ENCODE data around the gene ALDH1L2. TPM values are rescaled to one million over a fixed set of nuclear protein-coding genes. Genes with fewer than 3 reads are reported as not detected.
A peak's percentile ranks its signal among the peaks of the same experiment; 100 is the strongest.

ALDH1L2 gene
- total RNA-seq, 1 experiment from 2014 or later: 0.68 TPM

GRCh38 chr12:105076098-105076497 lies 8.2 kb downstream of the ALDH1L2 start:
- Histone ChIP-seq H3K36me3 (no peaks in the 10 kb centered on the region), H3K27me3 (replicated peaks) (0 out of 2 replicates have a peak, but pooled peaks cover 2% of the 10 kb centered on the region), H3K27ac (no peak overlapping the region), H3K9me3 (replicated peaks) (no peaks in the 10 kb centered on the region), H3K4me1 (replicated peaks) (no peaks in the 10 kb centered on the region), H3K4me3 (no peak overlapping the region)
- no peak for DNase-seq (ENCODE audit: low read depth in 1 of 2, low spot score in 2 of 2)

GRCh38 chr12:105072888-105073488 lies 11.3 kb downstream of the ALDH1L2 start:
- no peaks in the 10 kb centered on the region for H3K4me1 ChIP-seq (replicated peaks)
- H3K9me3 ChIP-seq (replicated peaks): no peaks in the 10 kb centered on the region
- no peaks in the 10 kb centered on the region for H3K27me3 ChIP-seq (replicated peaks)
- H3K4me3 ChIP-seq: no peak overlapping the region
- no peak overlapping the region for H3K27ac ChIP-seq
- DNase-seq (ENCODE audit: low read depth in 1 of 2, low spot score in 2 of 2): no peak
- no peaks in the 10 kb centered on the region for H3K36me3 ChIP-seq

DNA sequence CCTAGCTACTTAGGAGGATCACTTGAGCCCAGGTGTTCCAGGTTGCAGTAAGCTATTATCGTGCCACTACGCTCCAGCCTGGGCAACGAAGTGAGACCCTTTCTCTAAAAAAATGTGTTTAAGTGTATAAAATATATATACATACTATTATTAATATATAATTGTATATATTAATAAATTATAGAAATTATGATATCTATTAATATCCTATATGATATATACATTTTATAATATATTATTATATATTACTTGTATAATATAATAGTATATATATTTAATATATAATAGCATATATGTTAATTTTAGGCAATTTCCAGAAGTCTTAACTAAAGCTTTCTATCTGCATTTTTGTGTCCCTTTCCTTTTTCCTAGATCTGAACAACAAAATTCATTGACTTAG lies 12.3 kb downstream of the ALDH1L2 start:
- Histone ChIP-seq H3K9me3 (replicated peaks) (no peaks in the 10 kb centered on the region), H3K27me3 (replicated peaks) (no peaks in the 10 kb centered on the region), H3K4me1 (replicated peaks) (no peaks in the 10 kb centered on the region), H3K36me3 (no peaks in the 10 kb centered on the region), H3K4me3 (no peak overlapping the region), H3K27ac (no peak overlapping the region)
- DNase-seq (ENCODE audit: low read depth in 1 of 2, low spot score in 2 of 2): no peak

DNA sequence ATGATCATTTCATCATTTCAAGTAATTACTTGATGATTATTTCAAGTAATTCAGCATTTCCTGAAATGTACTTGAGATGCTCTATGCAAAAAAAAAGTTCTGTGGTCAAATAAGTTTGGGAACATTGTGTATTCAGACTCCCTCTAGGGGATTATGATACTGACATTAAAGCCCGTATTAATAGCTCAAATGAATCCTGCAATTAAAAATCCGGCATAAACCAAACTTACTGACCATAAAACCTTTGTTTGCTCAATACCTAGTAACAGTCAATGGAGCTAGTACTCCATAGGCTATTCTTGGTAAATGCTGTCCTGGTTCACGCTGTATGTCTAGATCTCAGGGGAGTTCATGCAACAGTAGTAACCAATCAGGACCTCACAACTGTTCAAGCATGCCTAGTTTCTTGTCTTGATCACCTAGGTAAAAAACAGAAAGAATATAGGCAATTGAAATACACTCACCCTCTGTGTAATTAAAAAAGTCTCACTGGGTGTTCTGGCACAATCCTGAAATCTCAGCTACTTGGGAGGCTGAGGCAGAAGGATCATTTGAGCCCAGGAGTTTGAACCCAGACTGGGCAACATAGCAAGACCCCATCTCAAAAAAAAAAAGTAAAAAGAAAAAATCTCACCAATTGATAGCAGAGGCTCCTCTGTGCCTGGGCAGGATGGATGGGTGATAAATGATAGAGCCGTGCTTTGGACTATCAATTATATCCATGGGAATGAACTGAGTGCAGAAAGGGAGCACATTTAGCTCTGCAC lies 14.1 kb downstream of the ALDH1L2 start:
- H3K4me1 ChIP-seq (replicated peaks): no peaks in the 10 kb centered on the region
- no peak overlapping the region for H3K4me3 ChIP-seq
- DNase-seq (ENCODE audit: low read depth in 1 of 2, low spot score in 2 of 2): no peak
- H3K27ac ChIP-seq: no peak overlapping the region
- no peaks in the 10 kb centered on the region for H3K36me3 ChIP-seq
- H3K9me3 ChIP-seq (replicated peaks): no peaks in the 10 kb centered on the region
- no peaks in the 10 kb centered on the region for H3K27me3 ChIP-seq (replicated peaks)

DNA sequence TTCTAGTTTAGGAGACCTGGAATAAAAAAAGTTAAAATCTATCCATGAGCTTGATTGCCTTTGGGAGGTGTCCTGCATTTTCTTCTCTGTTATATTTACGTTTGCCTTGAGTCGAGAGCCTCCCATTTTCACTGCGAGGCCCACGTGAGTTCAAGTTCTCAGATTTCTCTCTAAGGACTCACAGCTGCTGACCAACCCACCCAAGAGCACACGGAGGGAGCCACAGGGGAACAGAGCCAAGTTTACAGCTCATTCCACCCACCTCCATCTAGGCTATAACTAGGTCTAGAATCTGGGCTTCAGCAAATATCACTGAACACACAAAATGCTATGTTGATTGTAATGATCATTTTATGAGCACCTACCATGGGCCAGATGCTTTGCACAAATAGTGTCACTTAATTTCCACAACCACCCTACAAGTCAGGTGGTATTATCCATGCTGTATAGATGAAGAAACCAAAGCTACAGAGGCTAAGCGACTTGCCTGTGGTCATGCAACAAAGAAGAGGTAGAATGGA lies 16.7 kb downstream of the ALDH1L2 start:
- Histone ChIP-seq H3K4me1 (replicated peaks) (no peaks in the 10 kb centered on the region), H3K9me3 (replicated peaks) (no peaks in the 10 kb centered on the region), H3K27me3 (replicated peaks) (no peaks in the 10 kb centered on the region), H3K4me3 (no peak overlapping the region), H3K27ac (no peak overlapping the region), H3K36me3 (no peaks in the 10 kb centered on the region)
- no peak for DNase-seq (ENCODE audit: low read depth in 1 of 2, low spot score in 2 of 2)

DNA sequence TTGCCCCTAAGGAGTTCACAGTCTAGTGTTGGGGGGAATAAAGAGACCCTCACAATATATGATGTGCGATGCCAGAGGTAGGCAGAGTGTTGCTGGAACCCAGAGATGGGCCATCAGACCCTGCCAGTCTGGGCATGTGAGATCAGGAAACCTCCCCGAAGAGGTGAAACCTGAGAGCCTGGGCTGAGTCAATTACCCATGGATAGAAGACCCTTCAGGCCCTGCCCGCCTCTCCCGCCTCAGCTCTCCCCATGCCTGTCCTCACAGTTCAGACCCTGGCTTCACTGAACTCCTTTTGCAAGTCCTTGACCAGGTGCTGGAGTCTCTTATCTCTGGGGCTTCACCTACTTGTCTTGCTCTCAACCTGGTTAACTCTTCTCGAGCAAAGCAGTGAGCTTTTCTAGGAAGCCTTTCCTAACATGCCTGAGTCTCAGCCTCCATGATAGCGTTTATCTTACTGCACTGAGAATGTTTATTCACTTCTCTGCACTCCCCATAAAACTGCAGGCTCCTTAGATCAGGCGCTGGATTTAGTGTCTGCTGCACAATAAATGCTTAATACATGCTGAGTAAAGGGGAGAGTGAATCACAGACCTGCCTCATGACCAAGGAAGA lies 19.6 kb downstream of the ALDH1L2 start:
- no peaks in the 10 kb centered on the region for H3K9me3 ChIP-seq (replicated peaks)
- no peak overlapping the region for H3K4me3 ChIP-seq
- H3K27ac ChIP-seq: no peak overlapping the region
- H3K4me1 ChIP-seq (replicated peaks): no peaks in the 10 kb centered on the region
- H3K36me3 ChIP-seq: no peaks in the 10 kb centered on the region
- DNase-seq (ENCODE audit: low read depth in 1 of 2, low spot score in 2 of 2): no peak
- H3K27me3 ChIP-seq (replicated peaks): no peaks in the 10 kb centered on the region

GRCh38 chr12:105060715-105061378 lies 23.4 kb downstream of the ALDH1L2 start:
- Histone ChIP-seq H3K4me1 (replicated peaks) (no peaks in the 10 kb centered on the region), H3K36me3 (no peaks in the 10 kb centered on the region), H3K9me3 (replicated peaks) (no peaks in the 10 kb centered on the region), H3K27ac (no peak overlapping the region), H3K4me3 (no peak overlapping the region), H3K27me3 (replicated peaks) (no peaks in the 10 kb centered on the region)
- DNase-seq (ENCODE audit: low read depth in 1 of 2, low spot score in 2 of 2): no peak

GRCh38 chr12:105057174-105057573 lies 27.1 kb downstream of the ALDH1L2 start:
- no peak overlapping the region for H3K27ac ChIP-seq
- no peaks in the 10 kb centered on the region for H3K36me3 ChIP-seq
- H3K4me3 ChIP-seq: no peak overlapping the region
- no peaks in the 10 kb centered on the region for H3K4me1 ChIP-seq (replicated peaks)
- no peaks in the 10 kb centered on the region for H3K9me3 ChIP-seq (replicated peaks)
- no peaks in the 10 kb centered on the region for H3K27me3 ChIP-seq (replicated peaks)
- no peak for DNase-seq (ENCODE audit: low read depth in 1 of 2, low spot score in 2 of 2)

DNA sequence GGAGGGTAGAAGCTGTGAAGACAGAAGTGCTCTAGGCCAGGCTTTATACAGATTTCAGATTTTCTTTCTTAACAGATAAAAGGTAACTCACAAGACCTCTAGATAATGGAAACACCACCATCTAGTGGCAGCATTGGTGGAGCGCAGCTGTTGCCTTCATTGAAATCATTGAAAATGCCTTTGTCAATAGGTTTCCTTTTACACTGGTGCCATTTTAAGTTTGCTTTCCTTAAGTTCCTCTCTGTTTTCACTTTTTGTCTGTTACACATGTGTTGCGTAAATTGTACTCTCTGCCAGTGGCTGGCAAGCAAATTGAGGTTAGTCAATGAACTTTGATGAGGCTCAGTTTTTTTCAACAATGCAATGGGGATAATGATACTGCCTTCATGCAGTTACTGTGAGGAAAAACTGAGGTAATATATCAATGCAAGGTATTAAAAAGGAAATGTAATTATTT lies 31.1 kb downstream of the ALDH1L2 start:
- Histone ChIP-seq H3K27ac (no peak overlapping the region), H3K4me1 (replicated peaks) (no peaks in the 10 kb centered on the region), H3K4me3 (no peak overlapping the region), H3K36me3 (no peaks in the 10 kb centered on the region), H3K27me3 (replicated peaks) (no peaks in the 10 kb centered on the region), H3K9me3 (replicated peaks) (no peaks in the 10 kb centered on the region)
- DNase-seq (ENCODE audit: low read depth in 1 of 2, low spot score in 2 of 2): peak; percentile 47 to 51

- no peak overlapping the region for H3K27ac ChIP-seq
- DNase-seq (ENCODE audit: low read depth in 1 of 2, low spot score in 2 of 2): no peak
- H3K4me1 ChIP-seq (replicated peaks): no peaks in the 10 kb centered on the region
- no peaks in the 10 kb centered on the region for H3K9me3 ChIP-seq (replicated peaks)
- H3K27me3 ChIP-seq (replicated peaks): no peaks in the 10 kb centered on the region
- H3K4me3 ChIP-seq: no peak overlapping the region
- H3K36me3 ChIP-seq: no peaks in the 10 kb centered on the region
Measured at GRCh38 chr12:105051981-105052380, 32.3 kb downstream of the ALDH1L2 start.

- no peak overlapping the region for H3K4me3 ChIP-seq
- no peak overlapping the region for H3K27ac ChIP-seq
- no peak for DNase-seq (ENCODE audit: low read depth in 1 of 2, low spot score in 2 of 2)
- H3K9me3 ChIP-seq (replicated peaks): no peaks in the 10 kb centered on the region
- no peaks in the 10 kb centered on the region for H3K27me3 ChIP-seq (replicated peaks)
- H3K36me3 ChIP-seq: no peaks in the 10 kb centered on the region
- no peaks in the 10 kb centered on the region for H3K4me1 ChIP-seq (replicated peaks)
Measured at GRCh38 chr12:105048315-105048714, 35.9 kb downstream of the ALDH1L2 start.

GRCh38 chr12:105047308-105047707 lies 37.0 kb downstream of the ALDH1L2 start:
- no peaks in the 10 kb centered on the region for H3K36me3 ChIP-seq
- H3K9me3 ChIP-seq (replicated peaks): no peaks in the 10 kb centered on the region
- H3K4me3 ChIP-seq: no peak overlapping the region
- no peak overlapping the region for H3K27ac ChIP-seq
- DNase-seq (ENCODE audit: low read depth in 1 of 2, low spot score in 2 of 2): peak in 1 of 2 experiments; percentile 4
- H3K27me3 ChIP-seq (replicated peaks): no peaks in the 10 kb centered on the region
- no peaks in the 10 kb centered on the region for H3K4me1 ChIP-seq (replicated peaks)

- no peaks in the 10 kb centered on the region for H3K36me3 ChIP-seq
- no peak overlapping the region for H3K27ac ChIP-seq
- no peaks in the 10 kb centered on the region for H3K9me3 ChIP-seq (replicated peaks)
- H3K4me1 ChIP-seq (replicated peaks): no peaks in the 10 kb centered on the region
- DNase-seq (ENCODE audit: low read depth in 1 of 2, low spot score in 2 of 2): no peak
- H3K27me3 ChIP-seq (replicated peaks): no peaks in the 10 kb centered on the region
- no peak overlapping the region for H3K4me3 ChIP-seq
Measured at GRCh38 chr12:105041186-105041585, 43.1 kb downstream of the ALDH1L2 start.

- H3K4me1 ChIP-seq (replicated peaks): no peaks in the 10 kb centered on the region
- no peaks in the 10 kb centered on the region for H3K27me3 ChIP-seq (replicated peaks)
- DNase-seq (ENCODE audit: low read depth in 1 of 2, low spot score in 2 of 2): no peak
- no peaks in the 10 kb centered on the region for H3K9me3 ChIP-seq (replicated peaks)
- no peaks in the 10 kb centered on the region for H3K36me3 ChIP-seq
- no peak overlapping the region for H3K4me3 ChIP-seq
- no peak overlapping the region for H3K27ac ChIP-seq
Measured at GRCh38 chr12:105040476-105040875, 43.8 kb downstream of the ALDH1L2 start.

Measured in SJSA1 (cell line).